Measurements from ENCODE around the gene CHD2. TPM values are rescaled to one million over a fixed set of nuclear protein-coding genes. Genes with fewer than 3 reads are reported as not detected.

Gene CHD2
- total RNA-seq, 6 donors from 2014 or later: 102 to 500 (median 155) TPM

DNA sequence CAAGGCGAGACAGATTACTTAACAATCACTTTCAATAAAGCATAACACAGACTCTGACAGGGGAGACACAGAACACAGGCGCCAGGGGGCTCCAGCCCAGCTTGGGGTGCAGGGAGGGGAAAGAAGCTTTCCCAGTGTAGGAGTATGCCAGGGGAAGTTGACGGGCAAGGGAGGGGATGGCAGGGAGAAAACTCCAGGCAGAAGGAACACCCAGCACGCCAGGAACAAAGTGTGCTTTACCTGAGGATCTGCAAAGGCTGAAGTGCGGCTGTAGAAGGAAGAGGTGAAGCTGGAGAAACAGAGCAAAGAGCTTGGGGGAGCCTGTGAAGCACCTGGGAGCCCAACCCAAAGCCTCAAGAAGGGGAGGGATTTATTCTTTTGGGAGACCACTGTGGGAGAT, 176.8 kb downstream of the CHD2 start:
- WGBS, 2 donors: 90 to 94% methylated on average over 5 of the region's 5 CpGs
- Histone ChIP-seq H3K9me3 (no peaks in the 10 kb centered on the region), H3K4me1 (peaks cover 6 to 18% (median 13%) of the 10 kb centered on the region in 4 donors), H3K36me3 (no peaks in the 10 kb centered on the region), H3K27ac (no peak overlapping the region), H3K27me3 (peaks cover 0 to 15% (median 3%) of the 10 kb centered on the region in 4 donors), H3K4me3 (no peak overlapping the region)
- ATAC-seq (ENCODE audit: low FRiP score in 2 of 2): no peak
- DNase-seq: no peak
- TF ChIP-seq, protein P1, sequence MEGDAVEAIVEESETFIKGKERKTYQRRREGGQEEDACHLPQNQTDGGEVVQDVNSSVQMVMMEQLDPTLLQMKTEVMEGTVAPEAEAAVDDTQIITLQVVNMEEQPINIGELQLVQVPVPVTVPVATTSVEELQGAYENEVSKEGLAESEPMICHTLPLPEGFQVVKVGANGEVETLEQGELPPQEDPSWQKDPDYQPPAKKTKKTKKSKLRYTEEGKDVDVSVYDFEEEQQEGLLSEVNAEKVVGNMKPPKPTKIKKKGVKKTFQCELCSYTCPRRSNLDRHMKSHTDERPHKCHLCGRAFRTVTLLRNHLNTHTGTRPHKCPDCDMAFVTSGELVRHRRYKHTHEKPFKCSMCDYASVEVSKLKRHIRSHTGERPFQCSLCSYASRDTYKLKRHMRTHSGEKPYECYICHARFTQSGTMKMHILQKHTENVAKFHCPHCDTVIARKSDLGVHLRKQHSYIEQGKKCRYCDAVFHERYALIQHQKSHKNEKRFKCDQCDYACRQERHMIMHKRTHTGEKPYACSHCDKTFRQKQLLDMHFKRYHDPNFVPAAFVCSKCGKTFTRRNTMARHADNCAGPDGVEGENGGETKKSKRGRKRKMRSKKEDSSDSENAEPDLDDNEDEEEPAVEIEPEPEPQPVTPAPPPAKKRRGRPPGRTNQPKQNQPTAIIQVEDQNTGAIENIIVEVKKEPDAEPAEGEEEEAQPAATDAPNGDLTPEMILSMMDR (IDR thresholded peaks at IDR 0.05): no peak
- TF ChIP-seq EP300 (IDR thresholded peaks at IDR 0.05) (no peak), POLR2A (IDR thresholded peaks at IDR 0.05) (no peak), POLR2AphosphoS5 (IDR thresholded peaks at IDR 0.05) (no peak)

Other genes with a start within 250 kb of the CHD2 start
- gene FAM174B, start 244.5 kb upstream of the CHD2 start, total RNA-seq: 100 to 1,000 TPM in 1 of 6 donors, 10 to 100 TPM in 5; 54.5 to 109 (median 67.5) TPM
- 10 to 100 TPM in 1 of 6 donors, 1 to 10 TPM in 5; 2.3 to 14.2 (median 4.8) TPM for gene RGMA, start 188.9 kb downstream of the CHD2 start, total RNA-seq

Measured in upper lobe of left lung (tissue), 6 donors.